HG03460 (cell line): ENCODE data around the gene MAP7D1.
A peak's percentile ranks its signal among the peaks of the same experiment; 100 is the strongest.

Experiments used
- ATAC-seq: cut with Tn5 transposase; IDR thresholded peaks from one replicate; pipeline ENCODE4 v1.9.1; 2021; ENCODE audit not compliant: unreplicated experiment

MAP7D1 gene

GRCh38 chr1:36126797-36127500, 29.0 kb upstream of the MAP7D1 start:
- ATAC-seq, result no peak

- no peak for ATAC-seq
These were observed 27.6 kb upstream of the MAP7D1 start for GRCh38 chr1:36128126-36128904.

GRCh38 chr1:36128905-36129206, 27.1 kb upstream of the MAP7D1 start:
- ATAC-seq, result no peak

GRCh38 chr1:36132029-36132428, 23.9 kb upstream of the MAP7D1 start:
- ATAC-seq, result no peak

GRCh38 chr1:36133484-36133883, 22.5 kb upstream of the MAP7D1 start:
- no peak for ATAC-seq

GRCh38 chr1:36134031-36134430, 21.9 kb upstream of the MAP7D1 start:
- ATAC-seq, result no peak

GRCh38 chr1:36134505-36135329, 21.2 kb upstream of the MAP7D1 start:
- no peak for ATAC-seq

- no peak for ATAC-seq
These were observed 20.7 kb upstream of the MAP7D1 start for GRCh38 chr1:36135330-36135667.

GRCh38 chr1:36135796-36136195, 20.2 kb upstream of the MAP7D1 start:
- no peak for ATAC-seq

- no peak for ATAC-seq
These were observed 19.4 kb upstream of the MAP7D1 start for GRCh38 chr1:36136535-36136934.

- no peak for ATAC-seq
These were observed 18.7 kb upstream of the MAP7D1 start for GRCh38 chr1:36137226-36137625.

GRCh38 chr1:36137776-36138175, 18.2 kb upstream of the MAP7D1 start:
- no peak for ATAC-seq

GRCh38 chr1:36139521-36139920, 16.4 kb upstream of the MAP7D1 start:
- no peak for ATAC-seq

GRCh38 chr1:36142121-36142520, 13.8 kb upstream of the MAP7D1 start:
- ATAC-seq, result no peak

- no peak for ATAC-seq
These were observed 12.5 kb upstream of the MAP7D1 start for GRCh38 chr1:36143424-36143823.

- ATAC-seq, result no peak
These were observed 11.5 kb upstream of the MAP7D1 start for GRCh38 chr1:36144413-36144812.

GRCh38 chr1:36148821-36149236, 7.1 kb upstream of the MAP7D1 start:
- no peak for ATAC-seq

GRCh38 chr1:36149237-36149972, 6.6 kb upstream of the MAP7D1 start, which contains the start of gene TRAPPC3:
Gene TRAPPC3, minus strand, starts transcription at chr1:36149486. Its CDS starts 108 bp downstream, at chr1:36149378.
- ATAC-seq, result peak; percentile 79

GRCh38 chr1:36149973-36150295, 6.0 kb upstream of the MAP7D1 start:
- ATAC-seq, result no peak

GRCh38 chr1:36150296-36151133, 5.4 kb upstream of the MAP7D1 start:
- peak; percentile 48 for ATAC-seq
